NOMO-1 treated with dmso at 0.1 percent for 144 hours (cell line): ENCODE data around the gene ARSJ.

ENCODE experiments used
- DNase-seq: peaks from one replicate; lab custom pipeline; 2025; ENCODE audit not compliant: unreplicated experiment; lab: John Stamatoyannopoulos, UW

The ARSJ gene

DNA sequence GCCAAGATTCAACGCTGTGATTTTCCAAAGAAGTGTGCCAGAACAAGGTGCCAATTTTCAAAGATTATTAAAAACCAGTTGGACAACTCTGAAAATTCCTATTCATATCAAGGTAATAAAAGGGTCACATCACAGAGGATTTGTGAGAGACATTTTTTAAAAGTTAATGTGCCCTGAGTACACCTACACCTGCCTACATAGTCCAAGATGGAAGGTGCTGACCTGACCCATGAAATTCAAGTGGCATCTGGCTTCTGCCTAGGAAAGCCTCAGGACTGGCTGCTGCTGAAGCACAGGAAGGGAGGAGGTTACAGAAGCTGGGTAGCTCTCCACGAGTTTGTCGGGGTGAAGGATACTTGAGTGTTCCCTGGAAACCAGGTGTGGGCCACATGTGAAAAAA is 11.4 kb upstream of the ARSJ start:
- DNase-seq = no peak

DNA sequence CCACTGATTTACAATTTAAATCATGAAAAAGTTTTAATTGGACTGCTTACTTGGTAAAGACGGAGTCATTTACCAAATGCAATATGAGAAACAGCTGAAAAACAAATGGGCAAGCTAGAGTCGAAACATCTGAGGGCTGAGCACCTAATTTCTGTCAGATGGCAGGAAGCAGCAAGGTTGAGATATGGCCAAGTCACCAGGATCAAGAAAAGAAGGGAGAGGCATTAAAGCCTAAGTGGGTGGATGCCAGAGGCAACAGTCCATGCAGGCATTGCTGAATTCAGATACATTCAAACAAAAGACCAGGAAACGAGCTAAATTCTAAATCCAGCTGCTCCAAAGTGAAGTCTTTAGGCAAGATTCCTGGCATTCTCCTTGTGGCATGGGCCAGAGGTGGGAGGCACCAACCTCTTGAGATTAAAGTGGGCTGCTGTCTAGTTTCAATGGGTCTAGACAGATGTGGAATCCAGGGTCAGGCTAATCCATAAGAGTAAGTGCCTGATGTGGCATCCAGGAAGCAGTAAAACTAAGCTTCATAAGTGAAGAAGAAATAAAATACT is 8.0 kb upstream of the ARSJ start:
- DNase-seq = no peak

DNA sequence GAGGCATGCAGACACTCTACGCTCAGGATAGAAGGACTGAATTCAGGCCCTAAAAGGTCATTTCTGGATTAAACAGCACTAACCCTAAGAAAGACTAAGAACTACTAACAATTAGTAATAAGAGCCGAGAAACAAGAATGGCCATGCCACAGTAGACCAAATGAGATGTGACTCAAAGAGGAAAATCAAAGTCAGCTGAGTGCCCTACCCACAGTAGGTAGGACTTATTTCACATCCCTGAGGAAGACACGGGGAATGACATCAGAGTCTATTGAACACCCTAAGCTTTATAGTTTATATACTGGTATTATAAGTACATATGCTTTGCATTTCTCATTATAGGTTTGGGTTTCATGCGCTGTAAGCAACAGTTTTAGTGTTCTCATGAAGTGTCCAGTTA is 2.7 kb upstream of the ARSJ start:
- DNase-seq = no peak

DNA sequence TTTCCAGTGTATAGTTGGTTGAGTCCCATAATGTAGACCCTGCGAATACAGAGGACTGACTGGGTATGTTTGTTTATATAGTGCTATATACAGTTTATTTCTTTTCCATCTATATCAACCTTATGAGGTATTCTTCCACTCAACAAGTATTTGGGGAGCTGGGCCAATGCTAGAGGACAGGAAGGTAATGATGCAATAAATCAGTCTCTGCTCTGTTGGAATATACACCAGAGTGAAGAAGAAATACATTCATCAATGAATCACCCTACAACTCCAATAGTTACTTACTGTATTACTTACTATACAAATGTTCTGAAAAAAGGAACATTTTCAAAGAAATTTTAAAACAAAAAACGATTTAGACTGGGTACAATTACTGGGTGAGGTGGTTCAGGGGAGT is 2.1 kb upstream of the ARSJ start:
- no peak for DNase-seq

- no peak for DNase-seq
Observed at GRCh38 chr4:113979905-113980615, 613 bp upstream of the ARSJ start.

- DNase-seq = no peak
Observed at GRCh38 chr4:113978561-113979147, 793 bp downstream of the ARSJ start.

- no peak for DNase-seq
Observed at GRCh38 chr4:113978105-113978504, 1.3 kb downstream of the ARSJ start.

GRCh38 chr4:113977526-113977855 is 2.0 kb downstream of the ARSJ start:
- no peak for DNase-seq

DNA sequence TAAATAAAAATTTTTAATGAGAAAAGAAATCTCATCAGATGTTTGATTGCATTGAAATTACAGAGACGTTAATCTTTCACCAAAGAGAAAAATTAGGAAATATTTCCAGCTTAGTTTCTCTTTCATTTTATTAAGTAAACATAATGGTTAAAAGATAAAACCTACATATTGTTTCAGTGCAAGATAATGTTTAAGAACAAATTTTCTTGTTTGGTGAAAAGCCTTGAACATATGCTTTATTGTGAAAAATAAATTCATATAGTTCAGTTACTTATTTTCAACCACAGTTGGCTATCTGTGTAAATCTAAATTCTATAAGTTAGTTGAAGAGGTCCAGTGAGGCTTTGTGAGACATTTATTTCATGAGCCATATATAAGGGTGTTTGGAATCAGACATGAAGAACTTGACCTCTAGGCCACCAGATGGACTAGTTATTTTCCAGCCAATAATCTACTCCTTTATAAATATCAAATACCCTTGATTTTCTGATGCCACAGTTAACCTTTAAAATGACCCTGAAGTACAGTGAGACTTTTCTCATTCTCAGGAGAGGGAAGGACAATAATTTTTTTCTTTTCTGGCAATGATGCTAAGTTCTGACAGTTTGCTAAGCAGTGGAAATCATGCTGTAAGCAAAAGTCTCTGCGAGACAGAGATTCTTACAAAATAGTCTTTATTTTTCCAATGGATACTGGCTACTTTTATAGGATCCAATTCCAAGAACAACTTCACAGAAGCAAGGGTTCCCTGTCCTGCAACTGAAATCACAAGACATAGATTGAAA is 2.5 kb downstream of the ARSJ start:
- no peak for DNase-seq

DNA sequence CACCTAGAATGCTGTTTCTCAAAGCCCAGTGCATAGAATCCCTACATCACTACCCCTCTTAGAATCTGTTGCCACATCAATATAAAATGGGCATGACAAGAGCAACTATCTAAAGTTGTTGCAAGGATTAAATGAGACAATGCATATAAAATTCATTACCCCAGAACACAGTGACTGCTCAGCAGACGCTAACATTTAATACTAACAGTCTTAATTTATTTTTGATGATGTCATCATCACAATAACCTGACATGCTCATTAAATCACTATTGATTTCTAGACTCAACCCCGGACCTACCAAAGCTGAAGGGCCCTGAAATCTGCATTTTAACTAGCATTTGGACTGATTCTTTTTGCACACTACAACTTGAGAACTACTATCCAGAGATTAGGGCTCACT is 3.9 kb downstream of the ARSJ start:
- DNase-seq = no peak

GRCh38 chr4:113974467-113974866 is 5.0 kb downstream of the ARSJ start:
- DNase-seq = no peak

DNA sequence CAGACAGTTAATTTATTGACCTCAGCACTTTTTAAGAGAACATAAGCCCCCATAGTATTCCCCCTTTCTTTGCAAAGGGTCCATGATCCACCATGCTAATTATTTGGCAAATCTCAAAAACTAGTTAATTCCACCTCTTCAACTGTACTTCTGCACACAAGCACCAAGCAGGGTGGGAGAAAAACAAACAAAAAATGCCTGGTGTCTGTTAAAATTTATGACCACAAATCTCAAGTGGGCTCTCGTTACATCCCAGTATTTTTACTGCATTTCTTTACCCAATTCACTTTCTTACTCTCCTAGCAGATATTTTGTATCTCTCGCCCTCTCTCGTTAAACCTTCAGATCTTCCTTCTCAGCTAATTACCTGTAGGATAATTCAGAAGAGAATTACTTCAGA is 6.1 kb downstream of the ARSJ start:
- DNase-seq = no peak

GRCh38 chr4:113972781-113973180 is 6.7 kb downstream of the ARSJ start:
- DNase-seq = no peak

- no peak for DNase-seq
Observed at GRCh38 chr4:113971706-113972360, 7.6 kb downstream of the ARSJ start.

DNA sequence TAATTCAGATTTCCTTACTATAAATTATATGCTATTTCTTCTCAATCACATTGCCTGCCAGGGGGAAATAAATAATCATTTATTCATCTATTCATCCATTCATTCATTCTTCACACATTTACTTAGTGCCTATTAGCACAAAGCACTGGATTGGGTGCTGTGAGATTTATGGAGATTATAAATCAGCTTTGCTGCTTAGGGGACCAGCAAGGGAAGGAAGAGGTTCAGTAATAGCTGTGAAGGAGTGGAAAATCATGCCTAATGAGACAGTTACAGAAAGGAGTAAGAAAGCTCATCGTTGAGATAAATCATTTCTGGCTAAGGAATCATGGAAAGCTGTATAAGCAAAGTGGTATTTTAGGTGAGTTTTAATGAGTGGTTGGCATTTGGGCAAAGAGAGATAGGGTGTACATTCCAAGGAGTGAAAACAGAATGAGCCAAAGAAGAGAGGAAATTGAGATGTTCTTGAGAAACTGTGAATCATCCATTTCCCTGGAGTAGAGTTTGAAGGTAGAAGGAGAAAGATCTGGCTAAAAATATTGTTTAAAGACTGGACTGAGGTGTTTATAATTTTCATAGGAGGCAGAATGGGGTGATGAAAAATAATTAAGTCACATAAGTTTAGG is 9.6 kb downstream of the ARSJ start:
- no peak for DNase-seq

- DNase-seq = no peak
Observed at GRCh38 chr4:113968473-113968872, 11.0 kb downstream of the ARSJ start.

DNA sequence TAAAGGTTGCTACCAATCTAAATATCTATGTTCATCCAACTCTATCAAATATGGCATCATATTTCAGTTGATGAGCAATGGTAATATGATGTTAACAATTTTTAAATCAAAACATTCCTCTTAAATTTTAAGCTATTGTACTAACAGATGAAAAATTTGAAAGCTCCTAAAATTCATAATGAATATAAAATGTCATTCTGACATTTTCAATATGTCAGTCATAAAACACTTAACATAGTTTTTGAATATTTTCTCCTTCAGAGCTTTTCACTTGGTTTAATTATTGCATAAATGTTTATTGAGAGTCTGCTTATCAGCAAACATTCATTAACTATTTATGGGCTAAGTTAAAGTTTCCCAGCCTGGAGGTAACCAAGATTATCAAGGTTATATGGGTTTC is 11.8 kb downstream of the ARSJ start:
- DNase-seq = no peak

DNA sequence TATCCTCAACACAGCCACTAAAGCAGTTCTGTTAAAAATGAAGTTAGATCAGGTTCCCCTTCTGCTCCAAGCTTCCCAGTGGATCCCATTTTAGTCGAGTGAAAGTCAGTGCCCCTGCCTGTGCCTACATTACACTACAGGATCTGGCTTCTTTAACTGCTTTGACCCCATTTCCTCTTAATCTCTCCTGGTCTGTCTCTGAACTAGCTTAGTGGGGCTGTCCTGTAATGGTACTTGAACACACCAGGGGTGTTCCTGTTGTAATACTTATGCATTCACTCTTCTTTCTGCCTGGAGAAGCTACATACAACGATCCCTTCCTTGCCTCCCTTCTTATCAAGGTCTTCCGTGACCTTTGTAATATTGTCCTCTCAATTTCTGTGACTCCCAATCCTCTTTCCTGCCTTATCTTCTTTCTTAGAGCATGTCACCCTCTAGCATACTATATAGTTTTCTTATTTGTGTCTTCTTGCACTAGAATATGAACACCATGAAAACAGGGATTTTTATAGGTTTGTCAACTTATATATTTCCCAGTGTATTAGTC is 16.7 kb downstream of the ARSJ start:
- no peak for DNase-seq

DNA sequence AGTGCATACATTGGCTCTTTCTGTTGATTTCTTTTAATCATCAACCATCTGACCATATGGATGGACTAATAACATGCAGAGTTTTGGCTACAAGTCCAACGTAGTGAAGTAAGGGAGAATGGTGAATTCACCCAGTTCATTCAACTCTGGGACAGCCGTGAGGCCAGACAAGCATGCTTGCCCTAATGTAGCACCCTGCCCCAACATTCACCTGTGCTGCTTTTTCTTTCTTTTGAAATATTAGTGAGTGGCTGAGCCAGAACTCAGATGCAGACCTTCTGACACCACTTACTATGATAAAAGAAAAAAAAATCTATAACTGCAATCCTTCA is 17.5 kb downstream of the ARSJ start:
- no peak for DNase-seq

DNA sequence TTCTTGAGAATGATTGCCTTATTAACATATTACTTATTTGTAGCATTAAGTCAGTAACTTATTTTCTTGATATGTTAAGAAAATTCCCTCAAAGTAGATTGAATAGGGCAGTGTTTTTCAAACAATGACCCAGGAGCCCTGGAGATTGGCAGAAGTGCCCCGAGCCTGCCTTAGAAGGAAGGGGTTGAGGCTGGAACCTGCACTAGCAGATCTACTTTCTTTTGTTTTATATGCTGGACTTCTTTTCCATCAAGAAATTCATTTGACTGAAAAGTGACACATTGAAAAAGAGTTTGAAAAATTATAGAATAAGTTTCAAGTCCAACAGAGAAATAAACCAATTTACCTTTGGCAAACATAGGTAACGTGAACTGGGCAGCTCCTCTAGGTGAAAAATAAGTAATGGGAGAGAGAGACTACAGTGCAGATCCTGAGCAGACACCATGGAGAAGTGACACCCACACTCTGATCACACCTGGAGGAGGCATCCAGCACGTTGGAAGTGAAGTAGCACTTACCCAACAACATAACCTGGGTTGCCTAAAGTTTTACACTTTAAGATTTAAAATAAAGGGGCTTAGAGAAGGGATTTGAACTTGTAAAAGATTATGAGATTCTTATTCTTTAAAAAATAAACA is 18.6 kb downstream of the ARSJ start:
- DNase-seq = no peak

- no peak for DNase-seq
Observed at GRCh38 chr4:113959539-113959937, 19.9 kb downstream of the ARSJ start.
